Adrenal gland (tissue), 12 donors: ENCODE measurements around the gene LPIN2. TPM values are rescaled to one million over a fixed set of nuclear protein-coding genes. Genes with fewer than 3 reads are reported as not detected.
A peak's percentile ranks its signal among the peaks of the same experiment; 100 is the strongest.

Source experiments
- DNase-seq, 7 donors: peaks; one replicate each; pipeline ENCODE4 v3.0.0-alpha.2; 2019 to 2020
- H3K27ac ChIP-seq, 5 donors: fragments of 200-600 bp; sonication (generic) in 4 of 5; 1 replicate in 3 of 5; 2 replicates in 2 of 5; pipeline versions ENCODE4 v1.5.1 to v1.8.0; 2016 to 2020; ENCODE audit warnings: mild to moderate bottlenecking in 1 of 5
- H3K27me3 ChIP-seq: fragments of 200-600 bp; 2 replicates; pipeline ENCODE4 v1.8.0; 2021
- H3K36me3 ChIP-seq, 2 donors: fragments of 200-600 bp; replicated peaks in 1 of 2; 1 replicate in 1 of 2; 2 replicates in 1 of 2; pipeline versions ENCODE4 v1.5.1 to v1.8.0; 2018 to 2022
- H3K4me1 ChIP-seq, 2 donors: fragments of 200-600 bp; replicated peaks in 1 of 2; 1 replicate in 1 of 2; 2 replicates in 1 of 2; pipeline versions ENCODE4 v1.5.1 to v1.8.0; 2018 to 2021
- H3K4me3 ChIP-seq, 4 donors: fragments of 200-600 bp; sonication (generic) in 3 of 4; one replicate each; pipeline ENCODE4 v1.5.1; 2016 to 2018
- H3K9me3 ChIP-seq, 3 donors: fragments of 200-600 bp; sonication (generic) in 1 of 3; replicated peaks in 1 of 3; 1 replicate in 2 of 3; 2 replicates in 1 of 3; pipeline versions ENCODE4 v1.5.1 to v1.8.0; 2016 to 2021
- POLR2A ChIP-seq, 2 donors: fragments of 450-650 bp; IDR thresholded peaks; one replicate each; pipeline ENCODE4 v1.6.1; 2017; ENCODE audit warnings: antibody characterized with exemption in 2 of 2, mild to moderate bottlenecking in 2 of 2, moderate library complexity in 1 of 2
- WGBS, 4 donors: extraction: QIAGEN DNeasy Blood & Tissue Kit in 2 of 4; methylation state at CpG; one replicate each; pipeline versions ENCODE4 v1.1.5 to v1.1.7; 2013 to 2017; 5-methylcytosine and 5-hydroxymethylcytosine counted together
- intact Hi-C, 2 donors: fragments of 100-400 bp; cut with DNase I; formaldehyde crosslinking; loops; one replicate each; pipeline versions ENCODE4 v1.14.1 to v1.15.0; 2022 to 2023
- polyA plus RNA-seq, 3 donors: library from polyadenylated mRNA; stranded (reverse); fragments of 200-250 nt in 2 of 3; fragments of 350-450 nt in 1 of 3; fragmentation: Illumina TruSeq in 1 of 3; extraction: RNeasy Lipid Tissue Mini Kit (QIAGEN cat#74804) in 1 of 3; gene quantifications; one replicate each; pipeline ENCODE4 v1.2.3, GENCODE V29; 2013 to 2014
- total RNA-seq, 9 donors: library from RNA; depleted of rRNA in 4 of 9; stranded (reverse); fragments of >200 nt in 4 of 9; fragments of 120-200 nt in 1 of 9; fragmentation: NEBNext Ultra II Directional in 1 of 9; extraction: Animal tissue kit (Norgen Biotek cat#: 25700) in 1 of 9; gene quantifications; one replicate each; pipeline versions ENCODE4 v1.1.0 to v1.2.4, GENCODE V29; 2013 to 2023
- TF ChIP-seq, protein P1 (sequence below), 6 experiments: fragments of 450-650 bp in 4 of 6; fragments of 200-600 bp in 2 of 6; sonication (generic) in 1 of 6; IDR thresholded peaks; 1 replicate in 5 of 6; 2 replicates in 1 of 6; pipeline versions ENCODE4 v1.5.1 to v1.8.0; 2016 to 2021; ENCODE audit warnings: antibody characterized with exemption in 6 of 6, mild to moderate bottlenecking in 2 of 6, moderate library complexity in 1 of 6
- donor health status: healthy with polysubstance abuse.
- donor health status: Bipolar disorder and iron deficiency.
- donor health status: DM: yes; HTN: yes; CAD: no.
- donor health status: DM: no; HTN: no; CAD: no.
- donor health status: DM: no; HTN: no; CAD: no.
- donor health status: DM: yes; HTN: yes; CAD: no.

LPIN2 gene
- total and polyA plus RNA-seq, 12 donors = 5.2 to 48.6 (median 27.3) TPM

DNA sequence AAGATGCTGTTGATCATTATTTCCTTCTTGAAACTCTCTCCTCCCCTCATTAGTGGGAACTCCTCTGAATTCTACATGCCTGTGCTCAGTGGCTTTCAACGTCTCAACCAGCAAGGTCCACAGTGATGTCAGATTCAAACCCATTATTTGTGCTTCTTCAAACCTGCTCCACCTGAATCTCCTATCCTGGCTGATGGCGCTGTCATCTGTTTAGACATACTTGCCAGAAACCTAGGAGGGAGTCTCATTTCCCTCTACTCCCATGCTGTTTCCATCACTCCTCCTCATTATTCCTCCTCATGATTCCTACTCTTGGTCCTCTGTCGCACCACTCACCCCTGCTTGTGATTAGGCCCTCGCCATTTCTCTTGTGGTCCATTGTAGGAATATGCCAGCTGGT lies 2.9 kb upstream of the LPIN2 start:
- H3K4me1 ChIP-seq = peaks cover 5 to 36% of the 10 kb centered on the region in 2 donors
- H3K9me3 ChIP-seq = no peaks in the 10 kb centered on the region
- H3K36me3 ChIP-seq = no peaks in the 10 kb centered on the region
- TF ChIP-seq, protein P1, sequence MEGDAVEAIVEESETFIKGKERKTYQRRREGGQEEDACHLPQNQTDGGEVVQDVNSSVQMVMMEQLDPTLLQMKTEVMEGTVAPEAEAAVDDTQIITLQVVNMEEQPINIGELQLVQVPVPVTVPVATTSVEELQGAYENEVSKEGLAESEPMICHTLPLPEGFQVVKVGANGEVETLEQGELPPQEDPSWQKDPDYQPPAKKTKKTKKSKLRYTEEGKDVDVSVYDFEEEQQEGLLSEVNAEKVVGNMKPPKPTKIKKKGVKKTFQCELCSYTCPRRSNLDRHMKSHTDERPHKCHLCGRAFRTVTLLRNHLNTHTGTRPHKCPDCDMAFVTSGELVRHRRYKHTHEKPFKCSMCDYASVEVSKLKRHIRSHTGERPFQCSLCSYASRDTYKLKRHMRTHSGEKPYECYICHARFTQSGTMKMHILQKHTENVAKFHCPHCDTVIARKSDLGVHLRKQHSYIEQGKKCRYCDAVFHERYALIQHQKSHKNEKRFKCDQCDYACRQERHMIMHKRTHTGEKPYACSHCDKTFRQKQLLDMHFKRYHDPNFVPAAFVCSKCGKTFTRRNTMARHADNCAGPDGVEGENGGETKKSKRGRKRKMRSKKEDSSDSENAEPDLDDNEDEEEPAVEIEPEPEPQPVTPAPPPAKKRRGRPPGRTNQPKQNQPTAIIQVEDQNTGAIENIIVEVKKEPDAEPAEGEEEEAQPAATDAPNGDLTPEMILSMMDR (IDR thresholded peaks at IDR 0.05) = no peak
- no peak for TF ChIP-seq POLR2A (IDR thresholded peaks at IDR 0.05)
- H3K27ac ChIP-seq = peak overlapping the region in 4 of 5 donors; percentile 10 to 87 (median 44)
- intact Hi-C loops = loop anchor here in 1 of 2 donors (10.0 kb wide), 1 partner anchor 49 kb away; no protein-coding TSS in a partner anchor
- DNase-seq = no peak
- no peaks in the 10 kb centered on the region for H3K27me3 ChIP-seq
- 72 to 88% (median 81%) methylated on average over 4 of the region's 4 CpGs for WGBS, 4 donors
- no peak overlapping the region for H3K4me3 ChIP-seq

DNA sequence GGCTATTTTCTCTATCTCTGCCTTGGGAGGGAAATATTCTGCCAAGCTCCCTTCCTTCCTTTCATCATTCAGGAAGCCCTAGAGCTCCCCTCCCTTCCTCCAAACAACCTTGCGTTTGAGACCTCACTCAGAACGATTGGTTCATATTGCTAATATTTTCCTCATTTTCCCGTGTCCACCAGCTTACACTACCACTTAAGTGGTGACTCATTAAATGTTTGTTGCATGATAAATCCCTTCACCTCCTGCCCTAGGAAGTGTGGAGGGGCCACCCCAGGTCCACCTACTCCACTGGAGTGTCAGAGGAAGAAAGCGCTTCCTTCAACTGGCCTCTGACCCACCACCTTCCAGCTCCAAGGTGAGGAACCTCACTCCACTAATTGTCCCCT lies 2.3 kb upstream of the LPIN2 start:
- no peaks in the 10 kb centered on the region for H3K27me3 ChIP-seq
- peaks cover 5 to 42% of the 10 kb centered on the region in 2 donors for H3K4me1 ChIP-seq
- H3K36me3 ChIP-seq = no peaks in the 10 kb centered on the region
- H3K27ac ChIP-seq = peak overlapping the region in 3 of 5 donors; percentile 30 to 87 (median 58)
- 22 to 31% (median 27%) methylated on average over 4 of the region's 4 CpGs for WGBS, 4 donors
- H3K4me3 ChIP-seq = no peak overlapping the region
- DNase-seq = peak in 2 of 7 donors; percentile 26 to 31
- no peak for TF ChIP-seq POLR2A (IDR thresholded peaks at IDR 0.05)
- TF ChIP-seq, protein P1 (IDR thresholded peaks at IDR 0.05) = no peak
- intact Hi-C loops = loop anchor here in 1 of 2 donors (10.0 kb wide), 1 partner anchor 50 kb away; no protein-coding TSS in a partner anchor
- H3K9me3 ChIP-seq = no peaks in the 10 kb centered on the region

DNA sequence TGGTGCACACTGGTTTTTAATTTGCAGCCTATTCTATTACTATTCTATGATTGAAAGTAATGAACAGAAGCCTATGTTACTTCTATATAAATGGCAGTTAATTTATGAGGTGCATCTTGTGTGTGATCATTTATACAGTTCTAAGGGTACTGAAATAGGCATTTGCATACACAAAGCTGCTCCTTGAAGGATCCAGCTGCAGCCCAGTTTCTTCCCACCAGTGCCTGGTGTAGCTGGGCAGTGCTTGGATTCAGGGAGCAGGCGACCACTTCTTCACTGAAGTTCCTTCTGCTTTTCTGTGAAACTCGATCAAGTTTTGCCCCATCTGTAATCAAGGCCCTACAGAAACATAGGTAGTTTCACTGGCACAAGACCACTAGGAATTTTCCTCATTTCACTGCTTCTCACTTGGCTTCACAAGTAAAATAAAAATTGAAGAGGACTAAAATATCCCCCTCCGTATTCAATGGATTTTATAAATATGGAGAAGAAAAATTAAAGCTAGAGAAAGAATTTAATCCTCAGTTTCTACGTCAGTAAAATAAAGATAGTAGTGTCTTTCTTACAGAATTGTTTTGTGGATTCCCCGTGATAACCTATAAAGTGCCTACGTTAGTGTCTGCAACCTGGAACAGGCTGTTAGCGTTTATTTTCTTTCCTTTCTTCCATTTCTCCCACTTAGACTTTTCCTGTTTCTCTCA lies 1.7 kb upstream of the LPIN2 start:
- WGBS, 4 donors = 44 to 54% (median 49%) methylated on average over 7 of the region's 7 CpGs
- Histone ChIP-seq H3K36me3 (no peaks in the 10 kb centered on the region), H3K4me1 (peaks cover 5 to 47% of the 10 kb centered on the region in 2 donors), H3K27ac (peak overlapping the region in 4 of 5 donors; percentile 30 to 87 (median 49)), H3K9me3 (no peaks in the 10 kb centered on the region), H3K27me3 (no peaks in the 10 kb centered on the region), H3K4me3 (no peak overlapping the region)
- no peak for DNase-seq
- intact Hi-C loops = loop anchor here in 1 of 2 donors (10.0 kb wide), 1 partner anchor 50 kb away; no protein-coding TSS in a partner anchor
- TF ChIP-seq POLR2A (IDR thresholded peaks at IDR 0.05) = no peak
- TF ChIP-seq, protein P1 (IDR thresholded peaks at IDR 0.05) = no peak

DNA sequence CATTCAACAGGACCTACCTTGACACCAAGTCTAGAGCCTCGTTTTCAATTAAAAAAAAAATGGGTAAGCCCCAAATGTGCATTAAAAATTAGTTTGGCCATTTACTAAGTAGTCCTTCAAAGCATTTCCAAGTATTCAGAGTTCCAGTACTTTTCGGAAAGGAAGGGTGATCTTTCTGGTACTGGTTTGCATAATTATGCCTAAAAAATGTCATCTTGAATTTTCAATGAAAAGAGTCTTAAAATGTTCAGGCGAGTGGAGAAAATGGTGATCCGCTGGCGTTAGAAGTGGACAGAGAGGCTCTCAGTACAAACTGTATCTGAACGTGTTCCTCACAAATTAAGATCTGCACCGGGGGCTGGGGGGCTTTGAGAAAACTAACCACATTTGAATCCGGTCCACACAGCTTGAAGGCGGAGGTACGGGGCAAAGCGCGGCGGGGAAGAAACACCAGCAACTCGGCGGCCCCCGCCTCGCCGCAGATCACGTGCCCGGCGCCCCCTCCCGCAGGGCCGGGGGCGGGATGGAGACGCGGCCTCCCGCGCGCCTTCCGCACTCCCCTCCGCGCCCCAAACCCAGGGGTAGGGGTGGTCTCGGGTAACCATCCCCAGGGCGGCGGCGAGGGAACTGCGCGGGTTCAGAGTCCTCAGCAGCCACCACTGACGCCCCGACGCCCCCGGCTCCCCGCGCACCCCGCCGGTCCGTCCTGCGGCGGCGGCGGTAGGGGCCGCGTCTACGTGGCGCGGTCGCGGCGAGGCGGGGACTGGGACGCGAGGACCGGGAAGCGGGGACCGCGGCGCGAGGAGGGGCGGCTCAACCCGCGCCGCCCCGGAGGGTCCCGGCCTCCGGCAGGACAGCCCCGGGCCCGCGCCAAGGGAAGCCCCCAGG lies 564 bp downstream of the LPIN2 start:
- H3K9me3 ChIP-seq = no peaks in the 10 kb centered on the region
- peak; percentile 25 to 66 (median 44) for DNase-seq
- peak overlapping the region; percentile 60 to 98 (median 94) for H3K27ac ChIP-seq
- peak overlapping the region; percentile 45 to 91 (median 69) for H3K4me3 ChIP-seq
- H3K36me3 ChIP-seq = no peaks in the 10 kb centered on the region
- peaks cover 5 to 47% of the 10 kb centered on the region in 2 donors for H3K4me1 ChIP-seq
- H3K27me3 ChIP-seq = no peaks in the 10 kb centered on the region
- TF ChIP-seq, protein P1 (IDR thresholded peaks at IDR 0.05) = no peak
- TF ChIP-seq POLR2A (IDR thresholded peaks at IDR 0.05) = no peak
- intact Hi-C loops = loop anchor here in 1 of 2 donors (10.0 kb wide), 1 partner anchor 52 kb away; no protein-coding TSS in a partner anchor
- 1 to 2% (median 1%) methylated on average over 10 to 78 of the region's 78 CpGs for WGBS, 4 donors
